Mucosa of descending colon (tissue), 3 donors: ENCODE measurements around the gene TTLL3. TPM values are rescaled to one million over a fixed set of nuclear protein-coding genes. Genes with fewer than 3 reads are reported as not detected.

Experiments
- ATAC-seq: fragments of 200-7000 bp; cut with Tn5 transposase; one replicate; pipeline ENCODE4 v1.9.1; 2020; ENCODE audit warnings: mild to moderate bottlenecking, moderate library complexity
- DNase-seq, 3 donors: peaks; one replicate each; pipeline ENCODE4 v3.0.0-alpha.2; 2020
- H3K36me3 ChIP-seq: fragments of 200-600 bp; one replicate; pipeline ENCODE4 v1.8.0; 2021; ENCODE audit warnings: low read depth, mild to moderate bottlenecking
- H3K4me1 ChIP-seq: fragments of 200-600 bp; one replicate; pipeline ENCODE4 v1.8.0; 2021; ENCODE audit warnings: low read depth, mild to moderate bottlenecking
- H3K4me3 ChIP-seq: fragments of 200-600 bp; one replicate; pipeline ENCODE4 v1.8.0; 2021; ENCODE audit warnings: mild to moderate bottlenecking
- H3K9me3 ChIP-seq: fragments of 200-600 bp; one replicate; pipeline ENCODE4 v1.8.0; 2021; ENCODE audit warnings: mild to moderate bottlenecking
- CTCF ChIP-seq: fragments of 200-600 bp; IDR thresholded peaks from one replicate; pipeline ENCODE4 v1.8.0; 2022; ENCODE audit warnings: antibody characterized with exemption, mild to moderate bottlenecking
- intact Hi-C, 2 donors: fragments of 100-400 bp; cut with DNase I in 1 of 2; cut with micrococcal nuclease in 1 of 2; formaldehyde crosslinking; loops; one replicate each; pipeline versions ENCODE4 v1.11.0 to v1.11.1; 2022; cut with DNase I, micrococcal nuclease
- total RNA-seq, 3 donors: library from RNA; stranded (reverse); fragmentation: NEBNext Ultra II Directional in 2 of 3; extraction: Animal tissue kit (Norgen Biotek cat#: 25700) in 2 of 3; gene quantifications; one replicate each; pipeline versions ENCODE4 v1.2.1 to v1.2.4, GENCODE V29; 2021 to 2023
- donor health status: DM: no; HTN: no; CAD: no; lungs with moderate emphysema.
- donor health status: DM: no; HTN: no; CAD: no.
- donor health status: DM: no; HTN: yes; CAD: no.

The TTLL3 gene
- total RNA-seq, 3 donors from 2014 or later = 37.0 to 63.9 (median 47.7) TPM

- Histone ChIP-seq H3K4me1 (peaks cover 18% of the 10 kb centered on the region), H3K4me3 (no peak overlapping the region), H3K9me3 (no peaks in the 10 kb centered on the region), H3K36me3 (no peaks in the 10 kb centered on the region)
- intact Hi-C loops = no loop called here
- DNase-seq = peak in 1 of 3 donors; percentile 7
- ATAC-seq = no peak
- no peak for TF ChIP-seq CTCF
Observed at GRCh38 chr3:9812870-9813483, 2.9 kb downstream of the TTLL3 start.

GRCh38 chr3:9815986-9816385 is 5.9 kb downstream of the TTLL3 start:
- no peak for ATAC-seq
- intact Hi-C loops = no loop called here
- Histone ChIP-seq H3K9me3 (no peaks in the 10 kb centered on the region), H3K36me3 (no peaks in the 10 kb centered on the region), H3K4me1 (peaks cover under 1% of the 10 kb centered on the region), H3K4me3 (no peak overlapping the region)
- peak in 1 of 3 donors; percentile 17 for DNase-seq
- no peak for TF ChIP-seq CTCF

GRCh38 chr3:9817436-9817835 is 7.4 kb downstream of the TTLL3 start:
- Histone ChIP-seq H3K4me1 (no peaks in the 10 kb centered on the region), H3K36me3 (no peaks in the 10 kb centered on the region), H3K9me3 (no peaks in the 10 kb centered on the region), H3K4me3 (no peak overlapping the region)
- peak in 1 of 3 donors; percentile 7 for DNase-seq
- TF ChIP-seq CTCF = no peak
- no peak for ATAC-seq
- intact Hi-C loops = no loop called here

- Histone ChIP-seq H3K36me3 (no peaks in the 10 kb centered on the region), H3K4me1 (no peaks in the 10 kb centered on the region), H3K9me3 (no peaks in the 10 kb centered on the region), H3K4me3 (no peak overlapping the region)
- no peak for TF ChIP-seq CTCF
- intact Hi-C loops = no loop called here
- ATAC-seq (no peak), DNase-seq (peak in 1 of 3 donors; percentile 23)
Observed at GRCh38 chr3:9818666-9819335, 8.7 kb downstream of the TTLL3 start.

- DNase-seq (peak in 1 of 3 donors; percentile 33), ATAC-seq (peak; percentile 7)
- Histone ChIP-seq H3K4me3 (no peak overlapping the region), H3K9me3 (no peaks in the 10 kb centered on the region), H3K36me3 (no peaks in the 10 kb centered on the region), H3K4me1 (no peaks in the 10 kb centered on the region)
- no peak for TF ChIP-seq CTCF
- intact Hi-C loops = no loop called here
Observed at GRCh38 chr3:9820543-9820942, 10.5 kb downstream of the TTLL3 start.
